PC-9 (cell line): ENCODE results near the gene A4GNT. TPM values are rescaled to one million over a fixed set of nuclear protein-coding genes. Genes with fewer than 3 reads are reported as not detected.

ENCODE experiments used
- BruUV-seq: library from RNA; stranded (reverse); fragments of 400-500 nt; replicated peaks from 2 replicates; lab custom pipeline; 2021; lab: Mats Ljungman, UMichigan
- CTCF ChIA-PET: fragments of 300-600 bp; sonication (Branson Sonifier 250); formaldehyde crosslinking; loops from one replicate; lab custom pipeline; 2022; ENCODE audit warnings: antibody characterized with exemption; lab: Charles Lee
- POLR2A ChIA-PET: fragments of 300-600 bp; sonication (Branson Sonifier 250); formaldehyde crosslinking; loops from one replicate; lab custom pipeline; 2022; ENCODE audit warnings: antibody characterized with exemption; ENCODE audit not compliant: unreplicated experiment; lab: Charles Lee
- DNase-seq, 2 experiments: peaks; one replicate each; pipeline versions ENCODE4 v3.0.0 to v3.0.0-alpha.2; 2015 to 2022; ENCODE audit warnings: mixed read lengths in 1 of 2
- H2AFZ ChIP-seq: fragments of 200-600 bp; sonication (generic); 2 replicates; pipeline ENCODE4 v1.8.1; 2017; ENCODE audit warnings: antibody characterized with exemption
- H3F3A ChIP-seq: fragments of 200-600 bp; sonication (generic); 2 replicates; pipeline ENCODE4 v1.8.1; 2017; ENCODE audit warnings: antibody characterized with exemption, mild to moderate bottlenecking, low read depth; ENCODE audit not compliant: insufficient read depth
- H3K27ac ChIP-seq: fragments of 200-600 bp; sonication (generic); 2 replicates; pipeline ENCODE4 v1.6.1; 2016; ENCODE audit warnings: mixed run types
- H3K27me3 ChIP-seq: fragments of 200-600 bp; sonication (generic); 2 replicates; pipeline ENCODE4 v1.6.1; 2016; ENCODE audit warnings: low read depth, mixed run types; ENCODE audit not compliant: insufficient read depth
- H3K36me3 ChIP-seq: fragments of 200-600 bp; sonication (generic); 2 replicates; pipeline ENCODE4 v1.6.1; 2016; ENCODE audit warnings: low read depth, mixed run types
- H3K4me1 ChIP-seq: fragments of 200-600 bp; sonication (generic); replicated peaks from 2 replicates; pipeline ENCODE4 v1.6.1; 2016; ENCODE audit warnings: mixed run types; ENCODE audit not compliant: insufficient read depth
- H3K4me2 ChIP-seq: fragments of 200-600 bp; sonication (generic); 2 replicates; pipeline ENCODE4 v1.6.1; 2017; ENCODE audit warnings: mixed run types
- H3K4me3 ChIP-seq: fragments of 200-600 bp; sonication (generic); 2 replicates; pipeline ENCODE4 v1.6.1; 2016; ENCODE audit warnings: mixed run types
- H3K79me2 ChIP-seq: fragments of 200-600 bp; sonication (generic); 2 replicates; pipeline ENCODE4 v1.6.1; 2017; ENCODE audit warnings: low read depth, mixed run types
- H3K9me2 ChIP-seq: fragments of 200-600 bp; sonication (generic); 2 replicates; pipeline ENCODE4 v1.8.1; 2017; ENCODE audit warnings: mild to moderate bottlenecking; ENCODE audit not compliant: insufficient read depth
- H3K9me3 ChIP-seq: fragments of 200-600 bp; sonication (generic); 2 replicates; pipeline ENCODE4 v1.8.1; 2016; ENCODE audit warnings: low read depth; ENCODE audit not compliant: insufficient read depth
- H4K20me1 ChIP-seq: fragments of 200-600 bp; sonication (generic); 2 replicates; pipeline ENCODE4 v1.8.1; 2017; ENCODE audit not compliant: insufficient read depth
- CTCF ChIP-seq: fragments of 200-600 bp; sonication (generic); conservative IDR thresholded peaks from 2 replicates; pipeline ENCODE4 v1.6.1; 2017; ENCODE audit warnings: mixed run types, antibody characterized with exemption, mild to moderate bottlenecking, moderate library complexity
- EZH2 ChIP-seq: fragments of 200-600 bp; sonication (generic); IDR thresholded peaks from 2 replicates; pipeline ENCODE4 v1.8.0; 2017; ENCODE audit warnings: antibody characterized with exemption, low read depth
- intact Hi-C: fragments of 100-400 bp; cut with micrococcal nuclease; formaldehyde crosslinking; loops from one replicate; pipeline ENCODE4 v1.10.0; 2022; ENCODE audit not compliant: unreplicated experiment
- total RNA-seq: library from RNA; stranded (reverse); gene quantifications from 2 replicates; pipeline ENCODE4 v1.2.3, GENCODE V29; 2021

A4GNT gene
- total RNA-seq, 1 experiment from 2014 or later, result not detected

GRCh38 chr3:138127636-138128365 is 4.4 kb downstream of the A4GNT start:
- ChIA-PET POLR2A (interaction anchor here (0.6 kb wide), 2 partner anchors 1044 to 1415 kb away, joined by 3 to 8 read pairs; no protein-coding TSS in a partner anchor), CTCF (interaction anchor here (0.7 kb wide), 1 partner anchor 187 kb away, joined by 5 read pairs; no protein-coding TSS in a partner anchor)
- Histone ChIP-seq H4K20me1 (no peaks in the 10 kb centered on the region), H3K4me2 (no peak overlapping the region), H3K9me3 (no peaks in the 10 kb centered on the region), H3K27me3 (no peaks in the 10 kb centered on the region; the same call in 1 of the 2 replicates), H3K9me2 (no peaks in the 10 kb centered on the region), H3K27ac (no peak overlapping the region), H2AFZ (no peak overlapping the region), H3K79me2 (no peaks in the 10 kb centered on the region), H3K4me1 (no peaks in the 10 kb centered on the region), H3K4me3 (no peak overlapping the region), H3F3A (no peaks in the 10 kb centered on the region), H3K36me3 (no peaks in the 10 kb centered on the region)
- intact Hi-C loops, result no loop called here
- DNase-seq, result no peak
- no TSS peak for BruUV-seq
- TF ChIP-seq EZH2 (no peak), CTCF (no peak)

GRCh38 chr3:138125548-138126221 is 6.5 kb downstream of the A4GNT start:
- Histone ChIP-seq H2AFZ (no peak overlapping the region), H3F3A (no peaks in the 10 kb centered on the region), H3K9me3 (no peaks in the 10 kb centered on the region), H3K9me2 (no peaks in the 10 kb centered on the region), H3K4me2 (no peak overlapping the region), H3K4me3 (no peak overlapping the region), H3K4me1 (no peaks in the 10 kb centered on the region), H3K79me2 (no peaks in the 10 kb centered on the region), H3K36me3 (no peaks in the 10 kb centered on the region), H3K27me3 (no peaks in the 10 kb centered on the region; the same call in 1 of the 2 replicates), H4K20me1 (no peaks in the 10 kb centered on the region), H3K27ac (no peak overlapping the region)
- intact Hi-C loops, result no loop called here
- CTCF ChIA-PET, result no interaction called here
- DNase-seq, result no peak
- TF ChIP-seq EZH2, result no peak
- no peak for TF ChIP-seq CTCF
- POLR2A ChIA-PET, result no interaction called here
- no TSS peak for BruUV-seq

GRCh38 chr3:138124706-138125355 is 7.4 kb downstream of the A4GNT start:
- TF ChIP-seq EZH2 (no peak), CTCF (no peak)
- Histone ChIP-seq H2AFZ (no peak overlapping the region), H3K9me2 (no peaks in the 10 kb centered on the region), H3K4me1 (no peaks in the 10 kb centered on the region), H3K9me3 (no peaks in the 10 kb centered on the region; the same call in 1 of the 2 replicates), H3K4me2 (no peak overlapping the region), H3K36me3 (no peaks in the 10 kb centered on the region), H4K20me1 (no peaks in the 10 kb centered on the region), H3F3A (no peaks in the 10 kb centered on the region), H3K27ac (no peak overlapping the region), H3K79me2 (no peaks in the 10 kb centered on the region), H3K27me3 (no peaks in the 10 kb centered on the region; the same call in 1 of the 2 replicates), H3K4me3 (no peak overlapping the region)
- intact Hi-C loops, result no loop called here
- BruUV-seq, result no TSS peak
- CTCF ChIA-PET, result no interaction called here
- no peak for DNase-seq
- POLR2A ChIA-PET, result no interaction called here
